Measurements from ENCODE around the gene FOXK2.

FOXK2 gene

DNA sequence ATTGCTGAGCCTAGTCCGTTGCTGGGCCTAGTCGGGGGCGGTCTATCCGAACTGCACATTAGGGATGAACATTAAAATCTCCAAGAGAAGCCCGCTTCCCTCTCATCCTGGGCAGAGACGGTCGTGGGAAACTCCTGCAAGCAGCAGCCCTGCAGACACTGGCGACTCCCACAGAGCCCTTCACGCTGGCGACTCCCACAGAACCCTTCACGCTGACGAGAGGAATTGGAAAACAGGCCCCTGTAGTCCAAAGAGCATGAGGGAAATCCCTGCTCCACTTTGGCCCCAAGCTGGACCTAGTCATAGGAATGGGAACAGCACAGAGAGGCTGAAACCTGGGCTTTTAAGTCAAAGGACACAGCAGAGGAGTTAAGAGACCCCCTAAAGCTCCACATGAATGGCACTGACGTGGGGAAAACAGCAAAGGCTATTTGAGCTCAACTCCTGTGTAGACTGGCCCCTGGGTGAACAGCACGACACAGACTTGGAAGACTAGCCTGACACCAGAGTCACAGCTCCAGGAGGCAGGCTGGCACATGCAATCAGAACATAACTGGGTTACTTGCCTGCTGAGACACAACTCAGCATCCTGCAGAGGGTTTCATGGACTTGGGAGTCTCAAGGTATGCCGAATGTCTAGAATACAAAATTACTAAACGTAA, 86.5 kb downstream of the FOXK2 start:
- no peak for DNase-seq (ENCODE audit: low read depth in 2 of 2)

GRCh38 chr17:82608816-82609215, 89.3 kb downstream of the FOXK2 start:
- DNase-seq (ENCODE audit: low read depth in 2 of 2): no peak

- DNase-seq (ENCODE audit: low read depth in 2 of 2): no peak
Observed at GRCh38 chr17:82609655-82610054, 90.1 kb downstream of the FOXK2 start.

DNA sequence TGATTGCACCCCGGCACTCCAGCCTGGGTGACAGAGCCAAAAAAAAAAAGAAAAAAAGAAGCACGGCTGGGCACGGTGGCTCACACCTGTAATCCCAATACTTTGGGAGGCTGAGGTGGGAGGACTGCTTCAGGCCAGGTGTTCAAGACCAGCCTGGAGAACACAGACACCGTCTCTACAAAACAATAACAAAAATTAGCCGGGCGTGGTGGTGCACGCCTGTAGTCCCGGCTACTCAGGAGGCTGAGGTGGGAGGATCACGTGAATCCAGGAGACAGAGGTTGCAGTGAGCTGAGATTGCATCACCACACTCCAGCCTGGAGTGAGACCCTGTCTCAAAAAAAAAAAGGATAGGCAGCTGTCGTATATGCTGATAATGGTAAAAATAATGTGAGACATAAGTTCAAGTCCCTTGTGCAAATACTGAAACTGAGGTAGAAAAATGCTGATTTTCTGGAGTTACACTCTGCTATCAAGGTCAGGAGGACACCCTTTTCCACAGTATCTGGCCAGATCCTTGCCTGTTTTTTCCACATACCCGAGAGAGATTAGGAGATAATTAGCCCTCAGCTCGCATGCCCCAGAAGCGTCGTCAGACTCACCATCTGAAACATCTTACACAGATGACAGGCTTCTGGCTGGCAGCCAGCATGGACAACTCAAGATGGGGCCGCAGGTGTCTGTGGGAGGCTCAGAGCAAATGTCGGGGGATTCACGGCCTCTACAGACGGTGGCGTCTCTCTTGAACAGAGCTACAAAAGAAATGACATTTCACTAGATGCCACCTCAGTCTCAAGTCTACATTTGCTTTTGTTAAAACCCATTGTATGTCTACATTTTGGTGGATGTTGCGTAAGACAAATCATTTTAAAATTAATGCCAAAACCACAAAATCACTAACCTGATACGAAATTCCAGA, 91.9 kb downstream of the FOXK2 start:
- DNase-seq (ENCODE audit: low read depth in 2 of 2): no peak

- DNase-seq (ENCODE audit: low read depth in 2 of 2): no peak
Observed at GRCh38 chr17:82613283-82614094, 94.0 kb downstream of the FOXK2 start.

- no peak for DNase-seq (ENCODE audit: low read depth in 2 of 2)
Observed at GRCh38 chr17:82614095-82614631, 94.6 kb downstream of the FOXK2 start.

- no peak for DNase-seq (ENCODE audit: low read depth in 2 of 2)
Observed at GRCh38 chr17:82615084-82616020, 95.8 kb downstream of the FOXK2 start.

DNA sequence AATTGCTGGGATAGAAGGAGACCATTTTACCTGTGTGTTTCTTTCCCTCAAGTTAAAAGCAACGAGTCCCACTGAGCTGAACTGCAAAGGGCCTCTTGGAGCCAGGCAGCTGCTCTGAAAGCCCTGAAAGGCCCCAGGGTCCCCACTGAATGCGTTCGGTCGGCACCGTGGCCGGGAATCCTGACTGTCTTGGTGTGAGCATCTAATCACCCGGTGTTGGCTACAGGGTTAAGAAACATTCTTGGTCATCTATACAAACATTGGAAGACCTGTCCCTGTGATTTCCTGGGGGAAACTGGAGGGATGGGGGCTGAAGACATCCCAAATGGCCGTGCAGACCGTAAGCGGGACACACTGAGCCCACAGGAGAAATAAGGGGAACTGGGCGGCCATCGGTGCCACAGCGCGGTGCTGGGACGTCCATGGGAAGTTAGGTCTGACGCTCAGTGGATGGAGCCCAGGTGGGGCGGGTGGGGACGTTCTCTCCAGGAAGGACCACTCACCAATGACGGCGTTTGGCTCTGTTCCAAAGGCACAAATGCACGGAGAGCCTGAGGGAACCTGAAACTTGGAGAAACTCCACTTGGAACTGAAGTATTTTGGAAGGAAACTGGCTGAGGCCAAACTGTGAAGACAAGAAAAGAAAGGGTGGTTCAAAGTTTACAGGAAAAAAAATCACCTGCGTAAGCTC, 96.6 kb downstream of the FOXK2 start:
- no peak for DNase-seq (ENCODE audit: low read depth in 2 of 2)

DNA sequence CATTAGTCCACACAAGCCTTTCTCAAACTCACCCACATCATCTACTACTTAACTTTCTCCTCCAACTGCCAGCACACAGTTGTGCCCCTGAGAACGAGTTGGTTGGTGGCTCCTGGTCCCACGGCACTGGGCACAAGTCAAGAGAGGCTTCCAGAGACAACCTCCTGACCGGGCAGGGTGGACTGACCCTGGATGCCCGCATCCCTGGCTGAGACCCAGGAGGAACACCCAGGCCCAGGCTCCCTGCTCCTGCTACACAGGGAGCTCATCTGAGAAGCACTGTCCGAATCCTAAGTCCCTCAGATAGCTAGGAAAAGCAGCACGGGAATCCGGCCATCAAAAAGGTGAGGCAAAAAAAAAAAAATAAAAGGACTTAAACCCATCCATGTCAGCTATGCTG, 99.7 kb downstream of the FOXK2 start:
- DNase-seq (ENCODE audit: low read depth in 2 of 2): no peak

DNA sequence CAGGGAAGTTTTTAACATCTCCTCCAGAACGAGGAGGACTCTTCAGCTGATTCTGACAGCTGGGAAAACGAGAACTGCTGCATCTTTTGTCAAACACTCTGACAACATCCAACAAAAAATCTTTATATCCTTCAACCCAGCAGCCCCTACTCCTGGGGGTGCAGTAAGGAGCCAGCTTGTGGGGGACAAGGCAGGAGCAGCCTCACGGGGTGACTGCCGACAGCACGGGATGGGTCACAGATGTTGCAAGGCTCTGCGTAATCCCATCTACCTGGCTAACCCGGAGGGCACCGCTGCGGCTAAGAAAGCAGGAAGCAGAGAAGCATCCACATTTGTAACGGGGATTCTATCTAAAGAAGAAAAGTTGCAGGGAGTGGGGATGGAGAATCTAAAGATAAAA, 100.1 kb downstream of the FOXK2 start:
- no peak for DNase-seq (ENCODE audit: low read depth in 2 of 2)

GRCh38 chr17:82623707-82624106, 104.2 kb downstream of the FOXK2 start:
- no peak for DNase-seq (ENCODE audit: low read depth in 2 of 2)

DNA sequence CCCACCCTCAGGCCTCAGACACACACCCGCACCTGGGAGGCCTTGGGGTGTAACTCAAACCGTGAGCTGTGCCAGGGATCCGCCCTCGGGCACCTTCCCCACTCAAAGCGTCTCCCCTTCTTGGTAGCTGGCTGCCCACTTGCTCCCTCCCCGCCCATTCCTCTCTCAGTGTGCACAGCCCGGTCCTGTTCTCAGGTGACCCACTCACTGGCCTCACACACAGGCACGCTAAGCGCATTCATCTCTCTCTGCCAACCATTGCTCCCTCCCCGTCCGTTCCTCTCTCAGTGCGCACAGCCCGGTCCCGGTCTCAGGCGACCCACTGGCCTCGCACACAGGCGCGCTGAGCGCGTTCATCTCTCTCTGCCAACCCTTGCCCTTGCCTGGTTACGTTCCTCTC, 107.9 kb downstream of the FOXK2 start:
- DNase-seq (ENCODE audit: low read depth in 2 of 2): no peak

GRCh38 chr17:82629748-82630147, 110.2 kb downstream of the FOXK2 start:
- no peak for DNase-seq (ENCODE audit: low read depth in 2 of 2)

GRCh38 chr17:82630212-82630611, 110.7 kb downstream of the FOXK2 start:
- no peak for DNase-seq (ENCODE audit: low read depth in 2 of 2)

- DNase-seq (ENCODE audit: low read depth in 2 of 2): no peak
Observed at GRCh38 chr17:82631544-82631943, 112.0 kb downstream of the FOXK2 start.

- no peak for DNase-seq (ENCODE audit: low read depth in 2 of 2)
Observed at GRCh38 chr17:82632451-82632850, 112.9 kb downstream of the FOXK2 start.

DNA sequence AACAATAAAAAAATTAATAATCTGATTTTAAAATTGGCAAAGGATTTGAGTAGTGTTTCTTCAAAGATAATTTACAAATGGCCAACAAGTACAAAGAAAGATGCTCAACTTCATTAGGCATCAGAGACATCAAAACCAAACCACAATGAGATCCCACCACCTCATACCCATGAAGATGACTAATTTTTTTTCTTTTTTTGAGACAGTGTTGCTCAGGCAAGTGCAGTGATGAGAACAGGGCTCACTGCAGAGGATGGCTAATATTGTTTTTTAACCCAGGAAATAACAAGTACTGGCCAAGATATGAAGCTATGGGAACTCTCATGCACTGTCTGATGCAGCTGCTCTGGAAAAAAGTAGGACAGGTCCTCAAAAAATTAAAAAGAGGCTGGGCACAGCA, 113.8 kb downstream of the FOXK2 start:
- DNase-seq (ENCODE audit: low read depth in 2 of 2): no peak

DNA sequence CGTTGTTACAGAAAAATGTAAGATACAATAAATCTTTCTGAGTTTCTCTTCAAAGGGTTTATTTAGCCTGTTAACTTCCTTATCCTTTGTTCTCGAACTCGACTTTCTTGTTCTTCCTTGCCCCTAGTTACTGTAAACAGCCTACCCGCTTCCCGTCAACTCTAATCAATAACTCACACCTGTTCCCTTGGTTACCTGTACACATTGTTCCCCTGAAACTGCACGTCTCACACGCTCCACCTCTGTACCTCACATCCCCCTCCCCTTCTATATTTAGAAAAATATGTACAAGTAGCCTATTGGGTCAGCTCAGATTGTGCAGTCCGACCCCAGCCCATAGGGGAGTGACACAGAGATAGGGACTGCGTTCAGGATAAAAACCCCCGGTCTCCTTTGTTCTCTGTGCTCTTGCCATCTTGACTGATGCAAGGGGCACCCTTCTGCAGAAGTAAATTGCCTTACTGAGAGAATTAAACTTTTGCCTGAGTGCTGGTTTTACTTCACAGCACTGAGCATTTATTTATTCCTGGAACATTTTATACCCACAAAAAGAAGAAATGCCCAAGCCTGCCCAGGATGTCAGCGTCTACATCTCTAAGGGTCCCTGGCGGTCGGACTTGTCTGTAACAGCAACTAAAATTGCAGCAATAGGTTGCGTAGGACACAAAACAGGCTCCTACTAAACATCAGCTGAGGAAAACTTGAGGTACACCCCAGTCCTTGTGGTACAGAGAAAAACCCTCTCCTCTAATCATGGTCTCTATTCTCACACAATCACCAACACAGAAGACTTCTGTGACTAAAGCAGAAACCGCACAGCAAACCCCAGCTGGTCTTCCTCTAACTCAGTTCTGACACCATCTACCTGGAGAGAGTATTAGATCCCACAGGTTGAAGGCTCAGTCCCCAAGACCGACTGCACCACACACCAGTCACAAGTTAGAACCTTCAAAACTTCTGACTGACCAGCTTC, 117.4 kb downstream of the FOXK2 start:
- no peak for DNase-seq (ENCODE audit: low read depth in 2 of 2)

DNA sequence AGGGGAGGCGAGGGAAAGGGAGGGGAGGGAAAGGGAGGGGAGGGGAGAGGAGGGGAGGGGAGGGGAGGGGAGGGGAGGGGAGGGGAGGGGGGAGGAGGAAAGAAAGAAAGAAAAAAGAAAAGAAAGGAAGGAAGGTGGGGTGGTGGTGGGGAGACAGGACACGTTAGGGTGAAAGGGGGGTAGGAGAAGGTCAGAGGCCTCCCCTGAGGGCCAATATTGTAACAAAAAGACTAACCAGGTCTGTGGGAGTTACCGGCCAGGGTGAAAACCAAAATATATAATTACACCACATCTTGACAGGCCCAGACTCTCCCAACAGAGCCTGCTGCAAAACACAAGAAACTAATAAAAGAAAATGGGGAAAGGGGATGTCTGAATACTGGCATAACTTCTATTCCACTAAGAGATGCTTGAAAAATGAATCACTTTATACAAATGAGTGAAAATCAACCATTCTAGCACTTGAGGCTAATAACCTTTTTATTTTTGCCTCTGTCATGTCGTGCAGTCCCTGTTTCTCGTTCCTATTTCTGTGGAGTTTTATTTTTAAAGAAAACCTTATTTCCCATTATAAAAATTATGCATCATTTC, 118.7 kb downstream of the FOXK2 start:
- no peak for DNase-seq (ENCODE audit: low read depth in 2 of 2)

Data from stimulated activated CD8-positive, alpha-beta memory T cell treated with anti-CD3 and anti-CD28 coated beads, Interleukin-15, amount 100 ng/mL, for 4 hours (primary cell).